Nephron progenitor cell (in vitro differentiated cells): ENCODE measurements around the gene PAN3.
A peak's percentile ranks its signal among the peaks of the same experiment; 100 is the strongest.

Source experiments
- DNase-seq: peaks from one replicate; pipeline ENCODE4 v3.0.0; 2021
- H3K27ac Mint-ChIP-seq: 2 replicates; pipeline ENCODE4 v1.8.0; 2021; ENCODE audit warnings: mild to moderate bottlenecking, moderate library complexity, mixed read lengths
- H3K27me3 Mint-ChIP-seq: 2 replicates; pipeline ENCODE4 v1.8.0; 2021; ENCODE audit warnings: mild to moderate bottlenecking, low read depth, mixed read lengths; ENCODE audit not compliant: poor library complexity
- H3K36me3 Mint-ChIP-seq: 2 replicates; pipeline ENCODE4 v1.8.0; 2021; ENCODE audit warnings: low read depth, mixed read lengths
- H3K4me1 Mint-ChIP-seq: 2 replicates; pipeline ENCODE4 v1.8.0; 2021; ENCODE audit warnings: mixed read lengths
- H3K4me3 Mint-ChIP-seq: 2 replicates; pipeline ENCODE4 v1.8.0; 2021; ENCODE audit warnings: mild to moderate bottlenecking, moderate library complexity, mixed read lengths
- H3K9me3 Mint-ChIP-seq: 2 replicates; pipeline ENCODE4 v1.8.0; 2021; ENCODE audit warnings: mild to moderate bottlenecking, moderate library complexity, mixed read lengths
- TF ChIP-seq, protein P1 (sequence below): fragments of 200-600 bp; sonication (generic); IDR thresholded peaks from 2 replicates; pipeline ENCODE4 v1.5.0; 2021; ENCODE audit warnings: antibody characterized with exemption

Gene PAN3

DNA sequence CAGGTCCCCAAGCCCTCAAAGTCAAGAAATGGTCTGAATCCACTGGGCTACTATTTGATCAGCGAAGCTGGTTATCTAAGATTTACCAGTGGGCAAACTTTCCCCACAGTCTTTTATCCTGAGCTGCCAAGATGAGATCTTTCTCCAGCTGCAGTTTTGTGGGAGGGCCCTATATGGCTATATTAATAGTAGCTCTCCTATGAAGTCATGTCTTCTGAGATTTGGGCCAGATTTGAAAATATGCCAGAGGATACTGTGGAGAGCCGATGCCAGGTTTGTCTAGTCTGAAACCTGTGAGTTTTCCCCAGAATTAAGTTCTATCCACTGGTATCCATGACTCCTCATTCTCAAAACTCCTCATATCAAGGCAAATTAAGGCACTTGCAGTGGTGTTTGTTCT, 183.4 kb downstream of the PAN3 start:
- H3K4me1 Mint-ChIP-seq = peaks cover 72% of the 10 kb centered on the region
- H3K36me3 Mint-ChIP-seq = no peaks in the 10 kb centered on the region
- H3K27me3 Mint-ChIP-seq = peaks cover 6% of the 10 kb centered on the region
- TF ChIP-seq, protein P1, sequence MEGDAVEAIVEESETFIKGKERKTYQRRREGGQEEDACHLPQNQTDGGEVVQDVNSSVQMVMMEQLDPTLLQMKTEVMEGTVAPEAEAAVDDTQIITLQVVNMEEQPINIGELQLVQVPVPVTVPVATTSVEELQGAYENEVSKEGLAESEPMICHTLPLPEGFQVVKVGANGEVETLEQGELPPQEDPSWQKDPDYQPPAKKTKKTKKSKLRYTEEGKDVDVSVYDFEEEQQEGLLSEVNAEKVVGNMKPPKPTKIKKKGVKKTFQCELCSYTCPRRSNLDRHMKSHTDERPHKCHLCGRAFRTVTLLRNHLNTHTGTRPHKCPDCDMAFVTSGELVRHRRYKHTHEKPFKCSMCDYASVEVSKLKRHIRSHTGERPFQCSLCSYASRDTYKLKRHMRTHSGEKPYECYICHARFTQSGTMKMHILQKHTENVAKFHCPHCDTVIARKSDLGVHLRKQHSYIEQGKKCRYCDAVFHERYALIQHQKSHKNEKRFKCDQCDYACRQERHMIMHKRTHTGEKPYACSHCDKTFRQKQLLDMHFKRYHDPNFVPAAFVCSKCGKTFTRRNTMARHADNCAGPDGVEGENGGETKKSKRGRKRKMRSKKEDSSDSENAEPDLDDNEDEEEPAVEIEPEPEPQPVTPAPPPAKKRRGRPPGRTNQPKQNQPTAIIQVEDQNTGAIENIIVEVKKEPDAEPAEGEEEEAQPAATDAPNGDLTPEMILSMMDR = no peak
- no peaks in the 10 kb centered on the region for H3K9me3 Mint-ChIP-seq
- no peak overlapping the region for H3K27ac Mint-ChIP-seq
- H3K4me3 Mint-ChIP-seq = no peak overlapping the region
- no peak for DNase-seq

DNA sequence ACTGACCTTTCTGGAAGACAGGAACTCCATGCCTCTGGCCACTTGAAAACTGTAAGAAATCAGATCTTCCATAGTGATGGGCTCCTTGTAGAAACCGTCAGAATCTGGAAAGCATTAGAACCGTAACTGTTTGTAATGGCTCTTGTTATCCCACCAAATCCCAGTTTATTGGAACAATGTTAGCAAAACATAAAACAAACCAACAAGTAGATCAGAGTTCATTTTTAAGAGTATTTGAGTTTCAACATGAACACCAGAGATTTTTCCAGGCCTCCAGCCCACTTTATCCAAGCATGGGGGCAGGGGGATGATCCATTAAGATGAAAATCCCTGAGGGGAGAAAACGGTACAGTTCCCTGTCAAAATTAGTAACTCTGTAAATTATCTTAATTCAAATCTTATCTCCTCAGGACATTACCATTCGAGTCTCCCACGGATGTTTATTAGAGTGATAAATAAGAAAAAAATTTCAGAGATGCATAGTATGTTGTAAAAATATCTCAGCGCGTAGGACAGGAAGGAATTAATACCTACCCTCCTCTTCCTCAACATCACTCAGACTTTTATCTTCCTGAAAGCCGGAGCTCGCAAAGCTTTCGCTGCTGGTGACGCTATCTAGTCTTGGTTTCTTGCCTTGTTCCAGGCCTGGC, 184.0 kb downstream of the PAN3 start:
- peaks cover 5% of the 10 kb centered on the region for H3K36me3 Mint-ChIP-seq
- TF ChIP-seq, protein P1 = no peak
- H3K4me3 Mint-ChIP-seq = no peak overlapping the region
- H3K4me1 Mint-ChIP-seq = peaks cover 71% of the 10 kb centered on the region
- H3K27ac Mint-ChIP-seq = no peak overlapping the region
- peaks cover 8% of the 10 kb centered on the region for H3K27me3 Mint-ChIP-seq
- H3K9me3 Mint-ChIP-seq = peaks cover 2% of the 10 kb centered on the region
- DNase-seq = no peak

DNA sequence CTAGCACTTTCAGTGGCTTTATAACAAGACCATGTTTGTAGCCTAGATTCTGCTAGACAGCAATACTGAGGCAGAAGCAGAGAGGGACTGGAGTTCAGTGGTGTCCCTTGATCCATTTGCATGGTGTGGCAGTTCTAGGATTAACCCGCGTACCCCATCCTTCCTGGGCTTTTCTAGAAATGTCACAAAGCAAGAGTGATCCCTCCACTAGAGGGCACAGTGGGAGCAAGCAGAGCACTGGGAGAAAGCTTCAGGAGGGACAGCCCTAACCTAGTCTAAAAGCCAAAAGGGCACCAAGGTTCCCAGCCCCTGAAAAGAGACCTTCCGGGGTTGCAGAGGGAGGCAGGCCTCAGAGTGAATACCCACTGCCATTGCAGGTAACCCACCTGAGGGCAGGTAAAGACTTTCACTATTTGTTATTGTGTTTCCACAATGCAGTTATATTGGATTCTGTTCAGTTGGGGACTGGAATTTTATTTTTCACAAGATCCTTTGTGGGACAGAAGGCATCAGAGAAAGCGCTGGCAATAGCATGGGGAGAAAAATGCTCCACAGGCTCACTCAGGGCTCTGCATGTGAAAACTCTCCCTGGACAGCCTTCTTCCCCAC, 185.9 kb downstream of the PAN3 start:
- Mint-ChIP-seq H3K4me3 (no peak overlapping the region), H3K27me3 (peaks cover 10% of the 10 kb centered on the region), H3K4me1 (peaks cover 58% of the 10 kb centered on the region), H3K27ac (no peak overlapping the region), H3K9me3 (peaks cover 13% of the 10 kb centered on the region), H3K36me3 (peaks cover 11% of the 10 kb centered on the region)
- DNase-seq = peak; percentile 67
- TF ChIP-seq, protein P1 = peak; percentile 69

- H3K4me1 Mint-ChIP-seq = peaks cover 58% of the 10 kb centered on the region
- H3K27me3 Mint-ChIP-seq = peaks cover 10% of the 10 kb centered on the region
- peaks cover 11% of the 10 kb centered on the region for H3K36me3 Mint-ChIP-seq
Observed at GRCh38 chr13:28325022-28325421, 186.7 kb downstream of the PAN3 start.

DNA sequence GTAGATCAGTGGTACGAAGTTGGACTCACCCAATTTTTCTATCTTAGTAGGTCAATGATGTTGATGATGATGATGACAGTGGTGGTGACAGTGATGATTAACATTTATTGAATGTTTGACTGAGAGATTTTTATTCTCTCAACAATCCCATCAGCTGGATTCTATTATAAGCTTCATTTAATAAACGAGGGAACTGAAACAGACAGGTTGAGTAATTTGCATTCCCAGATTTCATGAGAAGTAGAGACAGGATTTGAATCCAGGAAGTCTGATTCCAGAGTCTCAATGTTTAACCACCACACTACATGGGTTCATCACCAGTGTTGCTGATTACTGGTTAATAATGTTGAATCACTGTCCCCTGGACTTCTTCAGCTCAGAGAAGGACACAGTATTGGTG, 187.7 kb downstream of the PAN3 start:
- no peak overlapping the region for H3K4me3 Mint-ChIP-seq
- peaks cover 13% of the 10 kb centered on the region for H3K9me3 Mint-ChIP-seq
- TF ChIP-seq, protein P1 = no peak
- H3K27me3 Mint-ChIP-seq = peaks cover 10% of the 10 kb centered on the region
- no peak overlapping the region for H3K27ac Mint-ChIP-seq
- peaks cover 11% of the 10 kb centered on the region for H3K36me3 Mint-ChIP-seq
- peaks cover 53% of the 10 kb centered on the region for H3K4me1 Mint-ChIP-seq
- DNase-seq = no peak

More at GRCh38 chr13:28325022-28325421, 186.7 kb downstream of the PAN3 start:
- no peak overlapping the region for H3K27ac Mint-ChIP-seq
- H3K9me3 Mint-ChIP-seq = peaks cover 13% of the 10 kb centered on the region
- no peak for DNase-seq
- no peak overlapping the region for H3K4me3 Mint-ChIP-seq
- TF ChIP-seq, protein P1 = no peak
